Gastroesophageal sphincter (tissue), 4 donors: ENCODE results near the gene MYG1. TPM values are rescaled to one million over a fixed set of nuclear protein-coding genes. Genes with fewer than 3 reads are reported as not detected.
A peak's percentile ranks its signal among the peaks of the same experiment; 100 is the strongest.

ENCODE experiments used
- ATAC-seq: fragments of 150-250 bp; one replicate; pipeline ENCODE4 v1.9.1; 2016; ENCODE audit warnings: mild to moderate bottlenecking, moderate library complexity
- H3K27ac ChIP-seq, 4 donors: fragments of 200-600 bp; sonication (generic) in 3 of 4; 1 replicate in 3 of 4; 2 replicates in 1 of 4; pipeline ENCODE4 v1.5.1; 2016 to 2019
- H3K27me3 ChIP-seq: fragments of 200-600 bp; sonication (generic); one replicate; pipeline ENCODE4 v1.5.1; 2019
- H3K36me3 ChIP-seq, 2 donors: fragments of 200-600 bp; sonication (generic); one replicate each; pipeline ENCODE4 v1.5.1; 2019; ENCODE audit warnings: control low read depth in 1 of 2
- H3K4me1 ChIP-seq, 3 donors: fragments of 200-600 bp; sonication (generic); 1 replicate in 2 of 3; 2 replicates in 1 of 3; pipeline ENCODE4 v1.5.1; 2016 to 2019; ENCODE audit warnings: control low read depth in 2 of 3
- H3K4me3 ChIP-seq, 2 donors: fragments of 200-600 bp; sonication (generic); one replicate each; pipeline ENCODE4 v1.5.1; 2019; ENCODE audit warnings: mild to moderate bottlenecking in 1 of 2, moderate library complexity in 1 of 2
- H3K9me3 ChIP-seq, 3 donors: fragments of 200-600 bp; sonication (generic); one replicate each; pipeline ENCODE4 v1.5.1; 2017 to 2019; ENCODE audit warnings: control low read depth in 2 of 3
- CTCF ChIP-seq, 4 experiments: fragments of 200-600 bp in 2 of 4; fragments of 450-650 bp in 2 of 4; sonication (generic) in 1 of 4; IDR thresholded peaks; one replicate each; pipeline ENCODE4 v1.5.1; 2017 to 2019; ENCODE audit warnings: antibody characterized with exemption in 4 of 4, mild to moderate bottlenecking in 2 of 4, moderate library complexity in 2 of 4
- EP300 ChIP-seq: sonication (generic); formaldehyde crosslinking; IDR thresholded peaks from one replicate; pipeline ENCODE4 v1.6.1; 2017; ENCODE audit warnings: antibody characterized with exemption, mild to moderate bottlenecking
- POLR2A ChIP-seq, 2 donors: fragments of 450-650 bp; IDR thresholded peaks; one replicate each; pipeline ENCODE4 v1.6.1; 2017; ENCODE audit warnings: antibody characterized with exemption in 2 of 2, mild to moderate bottlenecking in 2 of 2, moderate library complexity in 1 of 2
- POLR2AphosphoS5 ChIP-seq: sonication (generic); formaldehyde crosslinking; IDR thresholded peaks from one replicate; pipeline ENCODE4 v1.6.1; 2017; ENCODE audit warnings: antibody characterized with exemption
- WGBS, 2 donors: methylation state at CpG; one replicate each; pipeline ENCODE4 v1.1.5; 2018; ENCODE audit warnings: low coverage in 1 of 2; 5-methylcytosine and 5-hydroxymethylcytosine counted together
- total RNA-seq, 4 donors: library from RNA; depleted of rRNA; stranded (reverse); fragments of >200 nt; gene quantifications; one replicate each; pipeline ENCODE4 v1.1.0, GENCODE V29; 2016

The MYG1 gene
- total RNA-seq, 4 donors from 2014 or later = 40.9 to 49.2 (median 46.3) TPM

- TF ChIP-seq POLR2A (IDR thresholded peaks at IDR 0.05) = no peak
- no peak for TF ChIP-seq EP300
- TF ChIP-seq CTCF (IDR thresholded peaks at IDR 0.05) = no peak
- no peak for TF ChIP-seq POLR2AphosphoS5
- ATAC-seq = no peak
- WGBS, 2 donors = 39 to 43% methylated on average over 5 of the region's 5 CpGs
- Histone ChIP-seq H3K27me3 (no peaks in the 10 kb centered on the region), H3K4me1 (peaks cover 4 to 86% (median 38%) of the 10 kb centered on the region in 3 donors), H3K9me3 (no peaks in the 10 kb centered on the region), H3K27ac (peak overlapping the region; percentile 17 to 81 (median 79)), H3K36me3 (peaks cover 0 to 45% of the 10 kb centered on the region in 2 donors), H3K4me3 (peak overlapping the region in 1 of 2 donors; percentile 83)
Measured at GRCh38 chr12:53299101-53299453, 418 bp upstream of the MYG1 start.

- Histone ChIP-seq H3K9me3 (no peaks in the 10 kb centered on the region), H3K4me1 (peaks cover 4 to 77% (median 33%) of the 10 kb centered on the region in 3 donors), H3K36me3 (peaks cover 0 to 54% of the 10 kb centered on the region in 2 donors), H3K27ac (peak overlapping the region in 3 of 4 donors; percentile 77 to 81 (median 81)), H3K4me3 (peak overlapping the region; percentile 51 to 83), H3K27me3 (no peaks in the 10 kb centered on the region)
- ATAC-seq = no peak
- TF ChIP-seq EP300 = no peak
- no peak for TF ChIP-seq CTCF (IDR thresholded peaks at IDR 0.05)
- TF ChIP-seq POLR2AphosphoS5 = no peak
- TF ChIP-seq POLR2A (IDR thresholded peaks at IDR 0.05) = no peak
- WGBS, 2 donors = 0 to 3% methylated on average over 5 to 9 of the region's 12 CpGs
Measured at GRCh38 chr12:53300187-53300586, 692 bp downstream of the MYG1 start.

- H3K4me1 ChIP-seq = peaks cover 0 to 55% (median 18%) of the 10 kb centered on the region in 3 donors
- no peak for ATAC-seq
Measured at GRCh38 chr12:53302903-53303302, 3.4 kb downstream of the MYG1 start.

GRCh38 chr12:53306826-53307225 lies 7.3 kb downstream of the MYG1 start:
- no peak for ATAC-seq
- WGBS, 2 donors = 70 to 90% methylated on average over 2 of the region's 10 CpGs
- no peak overlapping the region for H3K4me3 ChIP-seq
- H3K27me3 ChIP-seq = no peaks in the 10 kb centered on the region
- peaks cover 0 to 97% of the 10 kb centered on the region in 2 donors for H3K36me3 ChIP-seq
- no peaks in the 10 kb centered on the region for H3K9me3 ChIP-seq
- H3K4me1 ChIP-seq = peaks cover 0 to 17% (median 0%) of the 10 kb centered on the region in 3 donors
- H3K27ac ChIP-seq = no peak overlapping the region
- TF ChIP-seq POLR2A (IDR thresholded peaks at IDR 0.05) = no peak
- TF ChIP-seq POLR2AphosphoS5 = no peak
- no peak for TF ChIP-seq EP300
- TF ChIP-seq CTCF (IDR thresholded peaks at IDR 0.05) = no peak

More at GRCh38 chr12:53302903-53303302, 3.4 kb downstream of the MYG1 start:
- TF ChIP-seq POLR2A (IDR thresholded peaks at IDR 0.05) (no peak), CTCF (IDR thresholded peaks at IDR 0.05) (no peak), EP300 (no peak), POLR2AphosphoS5 (no peak)
- Histone ChIP-seq H3K4me3 (no peak overlapping the region), H3K36me3 (peaks cover 0 to 77% of the 10 kb centered on the region in 2 donors), H3K9me3 (no peaks in the 10 kb centered on the region), H3K27me3 (no peaks in the 10 kb centered on the region), H3K27ac (no peak overlapping the region)
- 100% methylated on average over 1 of the region's 5 CpGs; no CpG with 5 or more reads in 1 of the 2 donors for WGBS, 2 donors

- Histone ChIP-seq H3K9me3 (no peaks in the 10 kb centered on the region), H3K27ac (peak overlapping the region in 1 of 4 donors; percentile 14), H3K36me3 (peaks cover 0 to 91% of the 10 kb centered on the region in 2 donors), H3K27me3 (no peaks in the 10 kb centered on the region), H3K4me1 (peaks cover 0 to 3% (median 0%) of the 10 kb centered on the region in 3 donors), H3K4me3 (no peak overlapping the region)
- TF ChIP-seq POLR2AphosphoS5 = no peak
- TF ChIP-seq POLR2A (IDR thresholded peaks at IDR 0.05) = no peak
- no peak for TF ChIP-seq EP300
- TF ChIP-seq CTCF (IDR thresholded peaks at IDR 0.05) = no peak
- WGBS, 2 donors = 54 to 75% methylated on average over 2 of the region's 4 CpGs
- ATAC-seq = no peak
Measured at GRCh38 chr12:53308276-53308675, 8.8 kb downstream of the MYG1 start.
